Measurements from ENCODE around the gene ACTN1. TPM values are rescaled to one million over a fixed set of nuclear protein-coding genes. Genes with fewer than 3 reads are reported as not detected.

Gene ACTN1
- polyA plus RNA-seq, 1 of the 3 experiments (the other 2 are of a cell fraction): 319 TPM

DNA sequence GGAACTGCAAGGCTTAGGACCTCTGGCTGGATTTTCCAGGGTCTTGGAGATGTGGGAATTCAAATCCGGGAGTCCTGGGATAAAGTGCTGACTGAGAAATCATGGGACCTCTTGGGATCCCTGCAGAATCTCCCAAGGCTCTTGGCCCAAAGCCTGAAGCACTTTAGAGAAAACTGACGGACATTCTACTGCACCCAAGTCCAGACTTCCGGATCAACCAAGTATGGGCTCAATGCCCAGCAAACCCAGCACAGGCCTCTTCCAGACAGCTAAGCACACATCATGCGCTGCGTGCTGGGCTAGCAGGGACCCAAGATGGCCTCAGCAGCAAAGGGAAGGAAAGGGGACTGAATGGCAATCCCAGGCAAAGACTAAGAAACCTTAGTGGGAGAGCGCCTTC, 85.0 kb downstream of the ACTN1 start:
- H3K36me3 ChIP-seq (replicated peaks in 1 of 2; ENCODE audit: control insufficient read depth in 1 of 2, insufficient read depth in 2 of 2, low read length in 1 of 2): peaks cover 68 to 77% of the 10 kb centered on the region in 2 experiments
- no peak overlapping the region for H3K9ac ChIP-seq
- H2AFZ ChIP-seq (ENCODE audit: low read depth): no peak overlapping the region
- H3K9me3 ChIP-seq: no peaks in the 10 kb centered on the region
- H3K4me3 ChIP-seq (ENCODE audit: low read depth in 2 of 2, low read length in 1 of 2): no peak overlapping the region
- H3K79me2 ChIP-seq (ENCODE audit: insufficient read depth): peaks cover 74% of the 10 kb centered on the region
- 93% methylated on average over 5 of the region's 6 CpGs for WGBS (ENCODE audit: low lambda C conversion rate)
- DNase-seq: no peak
- no peak overlapping the region for H3K4me2 ChIP-seq
- ChIA-PET POLR2A (no interaction called here), CTCF (interaction anchor here (1.4 to 7.0 kb wide), 3 partner anchors 17 to 213 kb away, joined by 3 to 51 read pairs (median 18); no protein-coding TSS in a partner anchor)
- no peak for TF ChIP-seq FOXM1 (IDR thresholded peaks at IDR 0.05; ENCODE audit: low read depth)
- TF ChIP-seq NRF1 (IDR thresholded peaks at IDR 0.05; ENCODE audit: low read depth, low read length): no peak
- TF ChIP-seq, protein P1, sequence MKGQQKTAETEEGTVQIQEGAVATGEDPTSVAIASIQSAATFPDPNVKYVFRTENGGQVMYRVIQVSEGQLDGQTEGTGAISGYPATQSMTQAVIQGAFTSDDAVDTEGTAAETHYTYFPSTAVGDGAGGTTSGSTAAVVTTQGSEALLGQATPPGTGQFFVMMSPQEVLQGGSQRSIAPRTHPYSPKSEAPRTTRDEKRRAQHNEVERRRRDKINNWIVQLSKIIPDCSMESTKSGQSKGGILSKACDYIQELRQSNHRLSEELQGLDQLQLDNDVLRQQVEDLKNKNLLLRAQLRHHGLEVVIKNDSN (IDR thresholded peaks at IDR 0.05; ENCODE audit: borderline replicate concordance, low read depth): no peak
- no peak for TF ChIP-seq MEF2A (IDR thresholded peaks at IDR 0.05; ENCODE audit: borderline replicate concordance, low read depth)
- no peak for TF ChIP-seq EZH2phosphoT487 (IDR thresholded peaks at IDR 0.05; ENCODE audit: borderline replicate concordance, low read depth)
- no peak for TF ChIP-seq GABPA (IDR thresholded peaks at IDR 0.05; ENCODE audit: low read depth)
- no peak for TF ChIP-seq ELF1 (IDR thresholded peaks at IDR 0.05)
- TF ChIP-seq POLR2AphosphoS5 (IDR thresholded peaks at IDR 0.05; ENCODE audit: low read depth, low read length): no peak
- TF ChIP-seq EP300 (IDR thresholded peaks at IDR 0.05; ENCODE audit: borderline replicate concordance in 1 of 2, low read depth in 1 of 2, low read length in 1 of 2): no peak
- no peak for TF ChIP-seq NFIC (IDR thresholded peaks at IDR 0.05; ENCODE audit: borderline replicate concordance)
- TF ChIP-seq GATA2 (CRISPR knock-in tag; IDR thresholded peaks at IDR 0.05): no peak
- no peak for TF ChIP-seq RAD21 (IDR thresholded peaks at IDR 0.05; ENCODE audit: low read length)
- TF ChIP-seq, protein P2, sequence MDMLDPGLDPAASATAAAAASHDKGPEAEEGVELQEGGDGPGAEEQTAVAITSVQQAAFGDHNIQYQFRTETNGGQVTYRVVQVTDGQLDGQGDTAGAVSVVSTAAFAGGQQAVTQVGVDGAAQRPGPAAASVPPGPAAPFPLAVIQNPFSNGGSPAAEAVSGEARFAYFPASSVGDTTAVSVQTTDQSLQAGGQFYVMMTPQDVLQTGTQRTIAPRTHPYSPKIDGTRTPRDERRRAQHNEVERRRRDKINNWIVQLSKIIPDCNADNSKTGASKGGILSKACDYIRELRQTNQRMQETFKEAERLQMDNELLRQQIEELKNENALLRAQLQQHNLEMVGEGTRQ (IDR thresholded peaks at IDR 0.05; ENCODE audit: borderline replicate concordance, low read depth, low read length): no peak
- TF ChIP-seq FOSL2 (IDR thresholded peaks at IDR 0.05; ENCODE audit: borderline replicate concordance, low read depth): no peak
- TF ChIP-seq, protein P3, sequence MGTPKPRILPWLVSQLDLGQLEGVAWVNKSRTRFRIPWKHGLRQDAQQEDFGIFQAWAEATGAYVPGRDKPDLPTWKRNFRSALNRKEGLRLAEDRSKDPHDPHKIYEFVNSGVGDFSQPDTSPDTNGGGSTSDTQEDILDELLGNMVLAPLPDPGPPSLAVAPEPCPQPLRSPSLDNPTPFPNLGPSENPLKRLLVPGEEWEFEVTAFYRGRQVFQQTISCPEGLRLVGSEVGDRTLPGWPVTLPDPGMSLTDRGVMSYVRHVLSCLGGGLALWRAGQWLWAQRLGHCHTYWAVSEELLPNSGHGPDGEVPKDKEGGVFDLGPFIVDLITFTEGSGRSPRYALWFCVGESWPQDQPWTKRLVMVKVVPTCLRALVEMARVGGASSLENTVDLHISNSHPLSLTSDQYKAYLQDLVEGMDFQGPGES (IDR thresholded peaks at IDR 0.05; ENCODE audit: low read depth, low read length): no peak
- TF ChIP-seq TCF12 (IDR thresholded peaks at IDR 0.05): no peak
- TF ChIP-seq, protein P4, sequence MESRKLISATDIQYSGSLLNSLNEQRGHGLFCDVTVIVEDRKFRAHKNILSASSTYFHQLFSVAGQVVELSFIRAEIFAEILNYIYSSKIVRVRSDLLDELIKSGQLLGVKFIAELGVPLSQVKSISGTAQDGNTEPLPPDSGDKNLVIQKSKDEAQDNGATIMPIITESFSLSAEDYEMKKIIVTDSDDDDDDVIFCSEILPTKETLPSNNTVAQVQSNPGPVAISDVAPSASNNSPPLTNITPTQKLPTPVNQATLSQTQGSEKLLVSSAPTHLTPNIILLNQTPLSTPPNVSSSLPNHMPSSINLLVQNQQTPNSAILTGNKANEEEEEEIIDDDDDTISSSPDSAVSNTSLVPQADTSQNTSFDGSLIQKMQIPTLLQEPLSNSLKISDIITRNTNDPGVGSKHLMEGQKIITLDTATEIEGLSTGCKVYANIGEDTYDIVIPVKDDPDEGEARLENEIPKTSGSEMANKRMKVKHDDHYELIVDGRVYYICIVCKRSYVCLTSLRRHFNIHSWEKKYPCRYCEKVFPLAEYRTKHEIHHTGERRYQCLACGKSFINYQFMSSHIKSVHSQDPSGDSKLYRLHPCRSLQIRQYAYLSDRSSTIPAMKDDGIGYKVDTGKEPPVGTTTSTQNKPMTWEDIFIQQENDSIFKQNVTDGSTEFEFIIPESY (IDR thresholded peaks at IDR 0.05; ENCODE audit: borderline replicate concordance, low read depth): no peak
- TF ChIP-seq MXI1 (IDR thresholded peaks at IDR 0.05; ENCODE audit: low read depth, low read length): no peak
- no peak for TF ChIP-seq RFX5 (IDR thresholded peaks at IDR 0.05; ENCODE audit: low read length)
- TF ChIP-seq FOXJ3 (CRISPR knock-in tag; IDR thresholded peaks at IDR 0.05): no peak
- no peaks in the 10 kb centered on the region for H3K4me1 ChIP-seq (ENCODE audit: control insufficient read depth in 1 of 2, insufficient read depth in 2 of 2, low read depth in 1 of 2, low read length in 1 of 2)
- H3F3A ChIP-seq (replicated peaks; ENCODE audit: insufficient read depth): peaks cover 24% of the 10 kb centered on the region
- no peaks in the 10 kb centered on the region for H3K27me3 ChIP-seq (ENCODE audit: insufficient read depth)
- H3K27ac ChIP-seq (ENCODE audit: low read depth in 2 of 2, low read length in 1 of 2): no peak overlapping the region
- H3K9me2 ChIP-seq: no peaks in the 10 kb centered on the region
- H4K20me1 ChIP-seq (ENCODE audit: insufficient read depth): peaks cover 74% of the 10 kb centered on the region; the same call in 1 of the 2 replicates
